HG03521 (cell line): Measurements from ENCODE around the gene NOP14.
A peak's percentile ranks its signal among the peaks of the same experiment; 100 is the strongest.
"Not testable (repeated sequence)": the region's sequence is repeated elsewhere in the genome, so short reads cannot be mapped to it uniquely, and the experiment has no call there.

Experiments used
- ATAC-seq: cut with Tn5 transposase; IDR thresholded peaks from one replicate; pipeline ENCODE4 v1.9.1; 2021; ENCODE audit warnings: mild to moderate bottlenecking, moderate library complexity; ENCODE audit not compliant: unreplicated experiment

The NOP14 gene

DNA sequence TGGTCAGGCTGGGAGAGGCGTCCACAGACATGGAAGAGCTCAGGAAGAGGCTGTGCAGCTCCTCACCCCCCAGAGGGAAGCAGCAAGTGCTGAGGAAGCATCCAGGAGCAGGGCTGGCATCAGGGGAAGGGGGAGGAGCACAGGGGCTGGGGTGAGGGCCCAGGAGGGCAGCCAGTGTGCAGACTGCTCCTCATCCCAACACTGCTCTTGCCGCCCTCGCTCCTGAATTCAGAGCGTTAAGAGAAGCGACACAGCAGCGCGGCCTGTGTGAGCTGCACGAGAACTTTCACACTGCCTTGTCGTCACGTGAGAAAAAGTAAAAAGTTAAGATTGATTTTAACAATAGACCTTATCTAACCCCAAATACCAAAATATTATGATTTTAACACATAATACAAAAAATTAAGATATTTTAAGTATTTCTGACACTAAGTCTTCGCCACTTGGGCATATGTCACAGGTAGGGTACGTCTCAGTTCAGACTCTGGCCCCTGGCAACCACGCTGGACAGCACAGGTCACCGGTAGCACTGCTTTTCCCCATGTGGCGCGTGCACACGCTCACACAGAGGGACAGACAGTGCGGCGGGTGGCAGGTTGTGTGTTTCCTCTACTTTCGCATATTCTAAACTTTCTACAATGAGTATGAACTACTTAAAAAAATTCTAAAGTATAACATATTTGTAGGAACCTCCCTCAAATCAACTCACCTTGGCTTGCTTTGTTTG lies 19.7 kb downstream of the NOP14 start:
- no peak for ATAC-seq

DNA sequence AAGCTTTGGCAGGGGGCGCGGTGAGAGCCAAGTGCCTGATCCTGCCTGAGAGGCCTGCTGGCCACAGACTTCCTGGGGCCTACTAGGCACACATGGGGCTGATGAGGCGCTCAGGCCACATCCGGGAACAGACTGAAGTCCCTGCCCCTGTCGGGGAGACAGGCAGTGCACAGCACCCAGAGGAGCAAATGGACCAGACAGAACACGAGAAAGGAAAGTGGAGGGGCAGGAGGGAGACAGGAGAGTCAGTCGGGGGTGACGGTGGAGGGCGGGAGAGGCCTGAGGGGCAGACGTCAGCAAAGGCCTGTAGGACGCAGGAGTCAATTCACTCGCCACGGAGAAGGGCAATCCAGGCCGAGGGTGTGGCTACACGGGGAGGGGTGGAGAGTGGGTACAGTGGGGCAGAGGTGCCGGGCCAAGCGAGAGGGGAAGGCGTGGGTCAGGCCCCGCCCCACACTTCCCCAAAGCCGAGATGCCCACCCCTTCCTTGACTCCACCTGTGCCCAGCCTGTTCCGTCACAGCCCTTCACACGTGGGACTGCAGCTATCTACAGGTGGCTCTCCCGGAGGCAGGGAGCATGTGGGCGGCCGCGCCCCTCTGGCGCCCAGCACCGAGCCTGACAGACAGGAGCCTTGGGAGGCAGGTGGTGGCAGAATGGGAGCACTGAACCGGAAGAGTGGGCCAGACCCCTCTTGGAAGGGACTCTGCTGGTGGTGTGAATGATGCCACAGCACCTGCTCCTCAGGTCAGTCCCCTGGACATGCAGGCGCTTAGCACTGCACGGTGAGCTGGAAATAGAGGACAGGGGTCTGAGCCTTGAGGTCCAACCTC lies 20.5 kb downstream of the NOP14 start:
- ATAC-seq: no peak

DNA sequence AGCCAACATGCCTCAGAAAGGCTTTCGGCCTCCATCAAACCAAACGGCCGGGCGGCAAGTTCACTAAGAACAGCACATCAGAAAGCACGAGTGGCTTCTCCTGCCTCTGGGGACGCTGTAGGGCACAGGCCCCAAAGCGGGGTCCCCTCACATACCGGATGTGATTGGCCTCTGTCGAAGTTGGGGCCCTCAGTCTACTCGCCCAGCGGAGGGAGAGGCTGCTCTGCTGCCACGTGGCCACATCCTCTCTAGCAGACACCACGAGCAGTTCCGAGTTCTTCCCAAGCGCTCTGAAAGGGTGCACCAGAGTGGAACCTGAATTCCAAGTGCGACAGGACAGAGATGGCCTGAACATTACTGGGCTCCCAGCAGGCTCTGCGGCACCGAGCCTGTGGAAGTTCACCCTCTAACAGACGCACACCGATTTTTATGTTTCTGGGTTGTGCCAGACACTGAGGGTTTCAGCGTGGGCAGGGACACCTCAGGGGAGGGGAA lies 21.1 kb downstream of the NOP14 start:
- ATAC-seq: no peak

- ATAC-seq: no peak
Measured at GRCh38 chr4:2941138-2942036, 21.8 kb downstream of the NOP14 start.

DNA sequence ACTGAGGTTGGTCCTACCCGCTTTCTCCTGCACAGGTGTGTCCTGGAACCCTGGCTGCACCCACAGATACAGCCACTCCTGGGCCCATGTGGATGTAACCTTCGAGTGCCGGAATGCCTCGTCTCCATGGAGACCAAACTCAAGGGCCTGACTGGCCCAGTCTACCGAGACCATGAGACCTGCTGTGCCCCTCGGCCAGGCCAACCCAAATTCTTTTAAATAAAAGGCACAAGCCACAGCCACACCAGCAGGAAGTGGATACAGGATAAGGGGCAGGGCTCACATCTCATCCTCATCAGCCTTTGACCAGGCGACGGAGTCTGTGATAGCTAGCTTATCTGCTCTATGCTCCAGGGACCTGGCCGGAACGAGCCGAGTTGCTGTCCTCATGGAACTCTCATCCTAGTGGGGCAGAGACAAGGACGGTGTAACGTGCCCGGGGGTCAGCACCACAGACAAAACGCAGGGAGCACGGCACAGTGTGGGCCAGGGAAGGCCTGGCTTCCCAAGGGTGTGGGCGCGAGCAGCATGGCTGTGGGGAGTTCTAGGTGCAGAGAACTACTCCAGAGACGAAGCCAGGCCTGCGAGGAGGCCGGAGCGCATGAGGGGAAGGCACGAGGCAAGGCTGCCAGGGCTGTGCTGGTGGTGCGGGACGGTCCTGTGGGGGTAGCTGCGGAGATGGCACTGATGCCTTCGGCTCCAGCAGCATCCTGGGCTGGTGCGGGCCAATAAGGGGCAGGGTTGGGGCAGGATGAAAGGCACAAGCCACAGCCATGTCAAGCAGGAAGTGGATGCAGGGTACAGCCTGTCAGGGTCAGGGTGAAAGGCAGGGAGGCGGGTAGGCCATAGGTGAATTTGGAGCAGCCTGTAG lies 22.7 kb downstream of the NOP14 start:
- no peak for ATAC-seq

DNA sequence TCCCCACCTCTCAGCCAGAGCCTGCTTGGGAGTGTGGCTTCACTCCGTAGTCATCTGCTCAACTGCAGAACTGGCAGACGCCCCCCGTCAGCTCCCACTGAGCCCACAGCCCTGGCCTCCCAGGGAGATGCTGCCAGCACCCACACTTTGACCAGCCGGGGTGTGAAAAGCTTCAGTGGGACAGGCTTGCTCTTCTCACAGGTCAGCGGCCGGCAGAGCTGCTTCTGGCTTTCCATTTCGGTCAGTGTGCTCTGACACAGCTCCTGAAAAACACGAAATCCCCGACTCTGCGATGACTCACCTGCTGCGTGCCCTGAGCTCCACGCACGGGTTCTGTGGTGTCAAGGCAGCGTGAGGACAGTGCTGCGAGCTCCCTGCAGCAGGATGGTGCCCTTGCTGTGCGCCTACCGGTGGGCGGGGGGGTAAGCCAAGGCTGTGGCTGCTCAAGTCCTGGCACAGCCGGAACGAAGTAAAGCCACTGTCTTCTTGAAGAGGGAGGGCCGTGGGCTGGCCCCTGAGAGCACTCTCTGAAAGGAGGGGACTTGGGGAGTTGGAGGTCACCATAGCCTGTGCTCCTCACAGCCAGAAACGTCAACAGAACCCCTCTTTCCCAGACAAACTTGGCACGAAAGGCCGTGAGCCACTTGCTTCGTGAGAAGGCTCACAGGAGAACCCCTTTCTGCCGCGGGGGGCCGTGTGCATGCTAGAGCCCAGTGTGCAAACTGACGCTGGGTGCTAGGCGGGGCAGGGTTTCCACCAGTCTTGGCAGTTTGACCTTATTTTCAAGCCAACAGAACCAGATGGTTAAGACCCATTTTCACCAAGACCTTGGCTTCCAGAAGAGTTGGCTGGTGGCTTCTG lies 23.6 kb downstream of the NOP14 start:
- no peak for ATAC-seq

DNA sequence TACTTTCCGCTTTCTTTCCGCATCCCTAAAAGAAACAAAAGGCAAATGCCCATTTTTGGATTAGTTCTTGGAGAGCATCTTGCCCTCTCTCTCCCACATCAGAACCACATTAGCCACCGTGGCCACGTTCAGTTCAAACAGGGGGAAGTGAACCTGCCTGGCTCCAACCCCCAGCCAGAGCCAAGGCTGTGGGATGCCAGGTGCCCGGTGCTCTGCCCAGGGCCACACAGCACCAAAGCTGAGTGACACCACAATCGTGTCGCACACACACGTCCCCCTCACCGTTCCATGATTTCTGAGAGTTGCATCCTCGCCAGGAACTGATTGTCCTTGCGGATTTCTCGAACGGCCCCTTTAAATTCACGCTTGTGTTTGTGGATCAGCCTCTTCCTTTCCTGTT lies 24.3 kb downstream of the NOP14 start:
- no peak for ATAC-seq

GRCh38 chr4:2938411-2938810 lies 24.8 kb downstream of the NOP14 start:
- ATAC-seq: not testable (repeated sequence)

DNA sequence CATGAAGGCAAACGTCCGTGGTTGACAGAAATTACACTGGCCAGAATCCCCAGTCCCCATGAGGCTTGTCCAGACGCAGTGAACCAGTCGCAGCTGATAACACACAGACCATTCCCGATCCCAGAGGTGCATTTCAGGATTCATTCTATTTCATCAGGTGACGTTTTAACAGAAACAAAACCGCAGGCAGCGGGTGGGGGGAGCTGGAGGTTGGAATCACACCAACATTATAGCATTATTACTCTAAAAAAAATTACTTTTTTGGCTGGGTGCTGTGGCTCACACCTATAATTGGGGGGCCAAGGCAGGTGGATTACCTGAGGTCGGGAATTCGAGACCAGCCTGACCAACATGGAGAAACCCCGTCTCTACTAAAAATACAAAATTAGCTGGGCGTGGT lies 25.2 kb downstream of the NOP14 start:
- no peak for ATAC-seq

- no peak for ATAC-seq
Measured at GRCh38 chr4:2937146-2937857, 25.9 kb downstream of the NOP14 start.

DNA sequence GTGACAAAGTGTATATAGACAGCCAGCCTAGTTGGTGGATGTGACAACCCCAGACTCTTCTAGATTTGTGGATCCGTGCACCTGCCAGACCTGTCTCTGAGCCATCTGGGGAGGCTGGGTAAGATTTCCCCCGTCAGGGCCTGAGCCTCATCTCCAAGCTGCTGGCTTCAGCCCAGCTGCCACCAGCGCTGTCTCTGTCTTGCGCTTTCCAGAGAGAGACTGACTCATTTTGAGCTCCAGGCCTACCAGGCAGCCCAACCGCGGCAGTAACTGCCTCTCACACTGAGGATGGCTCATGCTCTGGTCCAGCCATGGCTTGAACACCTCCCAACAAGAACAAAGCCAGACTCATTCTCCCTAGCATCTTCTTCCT lies 26.4 kb downstream of the NOP14 start:
- peak; percentile 27 for ATAC-seq

- no peak for ATAC-seq
Measured at GRCh38 chr4:2935762-2936743, 27.2 kb downstream of the NOP14 start.

DNA sequence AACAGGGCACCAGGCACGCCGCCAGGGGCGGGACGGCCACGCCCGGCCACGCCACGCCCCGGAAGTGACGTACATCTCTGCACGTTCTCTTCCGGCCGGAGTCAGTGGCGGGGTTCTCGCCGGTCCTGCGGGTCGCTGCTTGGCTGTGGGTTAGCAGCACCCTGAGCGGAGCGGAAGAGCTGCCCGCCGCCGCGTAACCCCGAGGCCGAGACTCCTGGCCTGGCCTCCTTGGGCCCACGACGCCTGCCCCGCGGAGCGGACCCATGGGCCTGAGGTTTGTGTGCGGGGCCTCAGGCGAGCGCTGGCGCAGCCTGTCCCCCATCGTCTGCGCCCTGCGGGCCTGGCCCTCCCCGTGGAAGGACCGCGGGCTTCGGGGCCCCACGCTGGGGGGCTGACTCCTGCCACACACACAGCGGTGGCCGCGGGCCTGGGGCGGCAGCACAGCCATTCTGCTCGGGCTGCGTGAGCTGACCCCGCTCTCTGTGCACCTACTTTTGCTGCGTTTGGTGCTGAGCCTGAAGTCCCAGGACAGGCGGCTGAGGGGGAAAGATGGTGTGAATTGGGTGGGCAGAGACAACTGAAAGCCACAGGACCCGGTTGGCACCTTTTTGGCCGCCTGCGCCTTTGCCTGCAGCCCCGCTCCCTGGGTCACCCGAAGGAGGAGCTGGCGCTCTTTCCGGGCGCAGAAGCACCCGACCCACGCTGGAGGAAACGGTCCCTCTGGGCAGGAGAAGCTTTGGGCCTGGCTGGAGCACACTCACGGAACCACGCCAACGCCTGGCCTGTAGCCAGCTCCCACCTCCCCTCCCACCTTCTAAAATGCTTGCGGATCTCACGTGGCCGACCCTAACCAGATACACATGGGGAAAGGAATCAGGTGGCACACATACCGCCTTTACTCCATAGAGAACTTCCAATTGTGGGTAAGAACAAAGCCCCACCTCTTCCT lies 28.1 kb downstream of the NOP14 start:
- peak; percentile 49 for ATAC-seq

DNA sequence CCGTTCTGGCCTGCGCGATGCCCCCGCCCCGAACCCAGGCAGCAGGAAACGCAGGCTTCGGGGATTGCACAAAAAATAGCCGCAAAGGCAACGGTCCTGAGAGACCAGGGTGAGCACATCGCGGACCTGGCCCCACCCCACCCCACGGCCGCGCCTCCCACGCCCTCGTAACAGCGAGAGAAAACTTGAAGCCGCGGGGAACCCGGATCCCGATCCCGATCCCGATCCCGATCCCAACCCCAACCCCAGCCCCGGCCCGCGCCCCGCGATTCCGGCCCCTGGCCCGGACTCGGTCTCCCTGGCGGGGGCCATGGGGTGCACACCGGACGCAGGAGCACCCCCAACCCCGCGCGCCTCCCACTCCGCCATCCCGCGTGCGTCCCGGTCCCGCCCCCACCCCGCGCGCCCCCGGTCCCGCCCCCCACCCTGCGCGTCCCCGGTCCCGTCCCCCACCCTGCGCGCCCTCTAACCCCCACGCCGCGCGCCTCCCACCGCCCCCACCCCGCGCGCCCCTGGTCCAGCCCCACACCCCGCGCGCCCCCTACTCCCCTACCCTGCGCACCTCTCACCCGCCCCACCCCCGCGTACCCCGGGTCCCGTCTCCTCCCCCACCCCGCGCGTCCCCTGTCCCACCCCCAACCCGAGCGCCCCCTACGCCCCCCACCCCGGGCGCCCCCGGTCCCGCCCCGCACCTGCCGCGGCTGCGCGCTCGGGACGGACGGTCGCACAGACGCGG lies 29.0 kb downstream of the NOP14 start:
- no peak for ATAC-seq

DNA sequence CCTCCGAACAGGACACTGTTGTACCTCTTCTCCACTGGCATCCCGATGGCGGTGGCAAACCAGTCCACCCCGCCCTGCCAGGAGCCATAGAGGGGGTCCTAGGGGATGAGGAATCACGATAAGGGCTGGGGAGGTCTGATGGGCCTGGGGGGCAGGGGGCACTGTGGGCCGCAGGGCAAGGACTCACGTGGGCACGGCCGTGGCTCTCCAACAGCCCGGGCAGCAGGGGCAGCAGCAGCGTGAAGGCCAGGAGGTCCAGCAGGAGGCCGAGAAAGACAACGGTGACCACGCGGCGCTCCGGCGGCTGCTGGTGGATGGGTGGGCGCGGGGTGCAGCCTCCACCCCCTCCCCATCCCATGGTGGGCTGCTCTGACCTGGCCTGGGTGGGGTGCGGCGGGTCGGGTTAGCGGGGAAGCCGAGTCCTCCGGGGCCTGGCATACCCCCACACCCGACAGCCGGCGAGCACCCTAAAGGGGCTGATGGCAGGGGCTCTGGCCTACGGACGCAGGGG lies 29.6 kb downstream of the NOP14 start:
- no peak for ATAC-seq
